ENCODE data around the gene WDR37. TPM values are rescaled to one million over a fixed set of nuclear protein-coding genes. Genes with fewer than 3 reads are reported as not detected.
"Not testable (repeated sequence)": the region's sequence is repeated elsewhere in the genome, so short reads cannot be mapped to it uniquely, and the experiment has no call there.

WDR37 gene
- total RNA-seq (2014; rRNA removed; shearing (Covaris generic)): 5.6 and 6.1 TPM in 2 replicates

- H3K9me3 ChIP-seq (replicated peaks): no peaks in the 10 kb centered on the region
- DNase-seq: peak; percentile 79 to 81
- peaks cover 10% of the 10 kb centered on the region for H3K36me3 ChIP-seq
- H3K27ac ChIP-seq: peak within 1 kb of the TSS; percentile 84
- no peaks in the 10 kb centered on the region for H3K4me1 ChIP-seq
- no peaks in the 10 kb centered on the region for H3K27me3 ChIP-seq
- H3K4me3 ChIP-seq: peak within 1 kb of the TSS; percentile 94
These were observed at the start of gene WDR37 for GRCh38 chr10:1056326-1057105. Gene WDR37, plus strand, starts transcription at chr10:1056385. Its CDS starts 15,771 bp downstream, at chr10:1072156.

GRCh38 chr10:1006573-1006972, 49.6 kb upstream of the WDR37 start:
- Histone ChIP-seq H3K36me3 (peaks cover 48% of the 10 kb centered on the region), H3K4me3 (no peak overlapping the region), H3K27ac (no peak overlapping the region), H3K9me3 (replicated peaks) (no peaks in the 10 kb centered on the region), H3K4me1 (no peaks in the 10 kb centered on the region), H3K27me3 (no peaks in the 10 kb centered on the region)
- no peak for DNase-seq

- Histone ChIP-seq H3K4me1 (no peaks in the 10 kb centered on the region), H3K27me3 (no peaks in the 10 kb centered on the region), H3K27ac (no peak overlapping the region), H3K9me3 (replicated peaks) (no peaks in the 10 kb centered on the region), H3K4me3 (no peak overlapping the region), H3K36me3 (peaks cover 47% of the 10 kb centered on the region)
- DNase-seq: no peak
These were observed 48.6 kb upstream of the WDR37 start for GRCh38 chr10:1007583-1007982.

GRCh38 chr10:1009071-1009494, 47.1 kb upstream of the WDR37 start:
- Histone ChIP-seq H3K9me3 (replicated peaks) (no peaks in the 10 kb centered on the region), H3K27ac (no peak overlapping the region), H3K36me3 (peaks cover 37% of the 10 kb centered on the region), H3K4me3 (no peak overlapping the region), H3K27me3 (no peaks in the 10 kb centered on the region), H3K4me1 (no peaks in the 10 kb centered on the region)
- DNase-seq: no peak

GRCh38 chr10:1009947-1010346, 46.2 kb upstream of the WDR37 start:
- not testable (repeated sequence) for H3K27ac ChIP-seq; H3K9me3 ChIP-seq (replicated peaks); H3K4me1 ChIP-seq; DNase-seq; H3K4me3 ChIP-seq; H3K27me3 ChIP-seq
- peaks cover 38% of the 10 kb centered on the region for H3K36me3 ChIP-seq

GRCh38 chr10:1010703-1011102, 45.5 kb upstream of the WDR37 start:
- no peak overlapping the region for H3K27ac ChIP-seq
- H3K9me3 ChIP-seq (replicated peaks): no peaks in the 10 kb centered on the region
- H3K4me3 ChIP-seq: no peak overlapping the region
- no peaks in the 10 kb centered on the region for H3K4me1 ChIP-seq
- H3K27me3 ChIP-seq: no peaks in the 10 kb centered on the region
- DNase-seq: no peak
- H3K36me3 ChIP-seq: peaks cover 33% of the 10 kb centered on the region

- H3K27ac ChIP-seq: no peak overlapping the region
- H3K36me3 ChIP-seq: peaks cover 35% of the 10 kb centered on the region
- no peaks in the 10 kb centered on the region for H3K9me3 ChIP-seq (replicated peaks)
- H3K4me3 ChIP-seq: no peak overlapping the region
- no peak for DNase-seq
- H3K4me1 ChIP-seq: no peaks in the 10 kb centered on the region
- H3K27me3 ChIP-seq: no peaks in the 10 kb centered on the region
These were observed 44.5 kb upstream of the WDR37 start for GRCh38 chr10:1011696-1012095.

GRCh38 chr10:1015688-1016087, 40.5 kb upstream of the WDR37 start:
- no peak for DNase-seq
- H3K27ac ChIP-seq: no peak overlapping the region
- no peaks in the 10 kb centered on the region for H3K9me3 ChIP-seq (replicated peaks)
- peaks cover 36% of the 10 kb centered on the region for H3K36me3 ChIP-seq
- no peaks in the 10 kb centered on the region for H3K4me1 ChIP-seq
- no peaks in the 10 kb centered on the region for H3K27me3 ChIP-seq
- H3K4me3 ChIP-seq: no peak overlapping the region

- H3K36me3 ChIP-seq: peaks cover 16% of the 10 kb centered on the region
- no peaks in the 10 kb centered on the region for H3K4me1 ChIP-seq
- DNase-seq: no peak
These were observed 36.8 kb upstream of the WDR37 start for GRCh38 chr10:1019362-1019761.

GRCh38 chr10:1020460-1020859, 35.7 kb upstream of the WDR37 start:
- no peaks in the 10 kb centered on the region for H3K9me3 ChIP-seq (replicated peaks)
- H3K36me3 ChIP-seq: peaks cover 15% of the 10 kb centered on the region
- no peak overlapping the region for H3K4me3 ChIP-seq
- no peak overlapping the region for H3K27ac ChIP-seq
- DNase-seq: no peak
- H3K4me1 ChIP-seq: no peaks in the 10 kb centered on the region
- H3K27me3 ChIP-seq: no peaks in the 10 kb centered on the region

More at GRCh38 chr10:1019362-1019761, 36.8 kb upstream of the WDR37 start:
- no peak overlapping the region for H3K27ac ChIP-seq
- H3K4me3 ChIP-seq: no peak overlapping the region
- no peaks in the 10 kb centered on the region for H3K9me3 ChIP-seq (replicated peaks)
- H3K27me3 ChIP-seq: no peaks in the 10 kb centered on the region

- no peak for DNase-seq
- peaks cover 12% of the 10 kb centered on the region for H3K36me3 ChIP-seq
- H3K4me3 ChIP-seq: no peak overlapping the region
- H3K9me3 ChIP-seq (replicated peaks): no peaks in the 10 kb centered on the region
- no peaks in the 10 kb centered on the region for H3K27me3 ChIP-seq
- H3K27ac ChIP-seq: no peak overlapping the region
- no peaks in the 10 kb centered on the region for H3K4me1 ChIP-seq
These were observed 35.2 kb upstream of the WDR37 start for GRCh38 chr10:1020958-1021357.

- DNase-seq: no peak
- peaks cover under 1% of the 10 kb centered on the region for H3K36me3 ChIP-seq
- H3K9me3 ChIP-seq (replicated peaks): no peaks in the 10 kb centered on the region
- no peaks in the 10 kb centered on the region for H3K27me3 ChIP-seq
- no peaks in the 10 kb centered on the region for H3K4me1 ChIP-seq
- no peak overlapping the region for H3K4me3 ChIP-seq
- H3K27ac ChIP-seq: no peak overlapping the region
These were observed 33.8 kb upstream of the WDR37 start for GRCh38 chr10:1022413-1022812.

GRCh38 chr10:1024103-1024502, 32.1 kb upstream of the WDR37 start:
- H3K9me3 ChIP-seq (replicated peaks): no peaks in the 10 kb centered on the region
- DNase-seq: no peak

GRCh38 chr10:1025683-1026082, 30.5 kb upstream of the WDR37 start, which contains the start of gene IDI2:
Gene IDI2, minus strand, starts transcription at chr10:1025859. Its CDS starts 1,136 bp downstream, at chr10:1024723.
- H3K27me3 ChIP-seq: no peaks in the 10 kb centered on the region

More at GRCh38 chr10:1024103-1024502, 32.1 kb upstream of the WDR37 start:
- Histone ChIP-seq H3K4me3 (no peak overlapping the region), H3K27ac (no peak overlapping the region), H3K36me3 (no peaks in the 10 kb centered on the region; the same call in 1 of the 2 replicates), H3K4me1 (no peaks in the 10 kb centered on the region), H3K27me3 (no peaks in the 10 kb centered on the region)

GRCh38 chr10:1026578-1026977, 29.6 kb upstream of the WDR37 start:
- Histone ChIP-seq H3K36me3 (no peaks in the 10 kb centered on the region), H3K9me3 (replicated peaks) (no peaks in the 10 kb centered on the region), H3K27me3 (no peaks in the 10 kb centered on the region), H3K27ac (no peak overlapping the region), H3K4me1 (no peaks in the 10 kb centered on the region), H3K4me3 (no peak overlapping the region)
- DNase-seq: no peak

More at GRCh38 chr10:1025683-1026082, 30.5 kb upstream of the WDR37 start, which contains the start of gene IDI2:
- no peak within 1 kb of the TSS for H3K27ac ChIP-seq
- H3K9me3 ChIP-seq (replicated peaks): no peaks in the 10 kb centered on the region
- DNase-seq: no peak
- no peaks in the 10 kb centered on the region for H3K4me1 ChIP-seq
- no peaks in the 10 kb centered on the region for H3K36me3 ChIP-seq
- H3K4me3 ChIP-seq: no peak within 1 kb of the TSS

GRCh38 chr10:1029838-1030237, 26.3 kb upstream of the WDR37 start:
- DNase-seq: no peak
- Histone ChIP-seq H3K4me1 (no peaks in the 10 kb centered on the region), H3K27me3 (no peaks in the 10 kb centered on the region), H3K4me3 (no peak overlapping the region), H3K36me3 (no peaks in the 10 kb centered on the region), H3K27ac (no peak overlapping the region), H3K9me3 (replicated peaks) (no peaks in the 10 kb centered on the region)

Measured in SJCRH30 (cell line).